ENCODE data around the gene CCDC159. TPM values are rescaled to one million over a fixed set of nuclear protein-coding genes. Genes with fewer than 3 reads are reported as not detected.

Gene CCDC159
- total and polyA plus RNA-seq, 2 of the 13 experiments (the other 11 are each of a cell fraction or from before 2014, with no cell fraction given): 1.7 to 6.3 TPM

GRCh38 chr19:11390359-11390758 lies 44.0 kb downstream of the CCDC159 start:
- Histone ChIP-seq H3K27me3 (ENCODE audit: control insufficient read depth in 1 of 2, insufficient read depth in 2 of 2, low read length in 2 of 2) (no peaks in the 10 kb centered on the region), H3K4me2 (ENCODE audit: low read depth, low read length) (no peak overlapping the region), H3K79me2 (ENCODE audit: insufficient read depth, low read length) (no peaks in the 10 kb centered on the region), H2AFZ (ENCODE audit: low read length) (no peak overlapping the region), H3K27ac (ENCODE audit: extremely low read length, insufficient read depth, low read length) (no peak overlapping the region), H3K4me3 (replicated peaks in 1 of 3; ENCODE audit: insufficient read depth in 1 of 3, low read depth in 2 of 3, low read length in 3 of 3) (no peak overlapping the region), H3K4me1 (ENCODE audit: insufficient read depth, low read length) (peaks cover 26% of the 10 kb centered on the region), H3K9ac (ENCODE audit: insufficient read depth, low read depth, low read length) (no peak overlapping the region), H3K36me3 (replicated peaks in 1 of 2; ENCODE audit: control insufficient read depth in 1 of 2, insufficient read depth in 2 of 2, low read length in 2 of 2) (no peaks in the 10 kb centered on the region), H4K20me1 (ENCODE audit: insufficient read depth, low read length) (no peaks in the 10 kb centered on the region), H3K9me3 (ENCODE audit: low read length) (no peaks in the 10 kb centered on the region)
- no peak for DNase-seq (ENCODE audit: low spot score)
- 58% methylated on average over 2 of the region's 2 CpGs for WGBS (ENCODE audit: low lambda C conversion rate)
- intact Hi-C loops (cut with micrococcal nuclease; ENCODE audit: unreplicated experiment): no loop called here
- CTCF ChIA-PET (ENCODE audit: low intra/inter-chr PET ratio, low total read pairs): no interaction called here
- no peak for ATAC-seq
- TF ChIP-seq NFYB (CRISPR knock-in tag; IDR thresholded peaks at IDR 0.05) (peak; percentile 49; the same call in 1 of the 2 replicates), MTA1 (CRISPR knock-in tag; IDR thresholded peaks at IDR 0.05; ENCODE audit: borderline replicate concordance) (no peak)
- POLR2A ChIA-PET: interaction anchor here (1.2 to 1.4 kb wide), 2 partner anchors 9 to 15 kb away, joined by 3 to 6 read pairs; no protein-coding TSS in a partner anchor
- in situ Hi-C loops (cut with HindIII; ENCODE audit: extremely low pct_ligation_motif_present, low pct_unique_long_range_greater_than_20kb): no loop called here
- no peak for FAIRE-seq
- no TSS peak for BruUV-seq (replicated peaks)

GRCh38 chr19:11390933-11391680 lies 44.8 kb downstream of the CCDC159 start:
- no TSS peak for BruUV-seq (replicated peaks)
- no peaks in the 10 kb centered on the region for H3K79me2 ChIP-seq (ENCODE audit: insufficient read depth, low read length)
- no peak overlapping the region for H3K9ac ChIP-seq (ENCODE audit: insufficient read depth, low read depth, low read length)
- no peaks in the 10 kb centered on the region for H3K27me3 ChIP-seq (ENCODE audit: control insufficient read depth in 1 of 2, insufficient read depth in 2 of 2, low read length in 2 of 2)
- H3K27ac ChIP-seq (ENCODE audit: extremely low read length, insufficient read depth, low read length): no peak overlapping the region
- ATAC-seq: no peak
- H3K9me3 ChIP-seq (ENCODE audit: low read length): no peaks in the 10 kb centered on the region
- H2AFZ ChIP-seq (ENCODE audit: low read length): no peak overlapping the region
- H4K20me1 ChIP-seq (ENCODE audit: insufficient read depth, low read length): no peaks in the 10 kb centered on the region
- no peak overlapping the region for H3K4me2 ChIP-seq (ENCODE audit: low read depth, low read length)
- POLR2A ChIA-PET: interaction anchor here (1.2 to 1.4 kb wide), 2 partner anchors 10 to 16 kb away, joined by 3 to 6 read pairs; no protein-coding TSS in a partner anchor
- in situ Hi-C loops (cut with HindIII; ENCODE audit: extremely low pct_ligation_motif_present, low pct_unique_long_range_greater_than_20kb): no loop called here
- intact Hi-C loops (cut with micrococcal nuclease; ENCODE audit: unreplicated experiment): no loop called here
- DNase-seq (ENCODE audit: low spot score): no peak
- no peak overlapping the region for H3K4me3 ChIP-seq (replicated peaks in 1 of 3; ENCODE audit: insufficient read depth in 1 of 3, low read depth in 2 of 3, low read length in 3 of 3)
- CTCF ChIA-PET (ENCODE audit: low intra/inter-chr PET ratio, low total read pairs): no interaction called here
- no peaks in the 10 kb centered on the region for H3K36me3 ChIP-seq (replicated peaks in 1 of 2; ENCODE audit: control insufficient read depth in 1 of 2, insufficient read depth in 2 of 2, low read length in 2 of 2)
- TF ChIP-seq ZNF329 (CRISPR knock-in tag; IDR thresholded peaks at IDR 0.05; ENCODE audit: low read depth): peak; percentile 98
- peak; percentile 95; the same call in 1 of the 2 replicates for TF ChIP-seq ZNF383 (CRISPR knock-in tag; IDR thresholded peaks at IDR 0.05; ENCODE audit: borderline replicate concordance)
- no peak for TF ChIP-seq ZNF768 (CRISPR knock-in tag; IDR thresholded peaks at IDR 0.05)
- TF ChIP-seq PRDM15 (CRISPR knock-in tag; IDR thresholded peaks at IDR 0.05): peak; percentile 96
- TF ChIP-seq, protein P1, sequence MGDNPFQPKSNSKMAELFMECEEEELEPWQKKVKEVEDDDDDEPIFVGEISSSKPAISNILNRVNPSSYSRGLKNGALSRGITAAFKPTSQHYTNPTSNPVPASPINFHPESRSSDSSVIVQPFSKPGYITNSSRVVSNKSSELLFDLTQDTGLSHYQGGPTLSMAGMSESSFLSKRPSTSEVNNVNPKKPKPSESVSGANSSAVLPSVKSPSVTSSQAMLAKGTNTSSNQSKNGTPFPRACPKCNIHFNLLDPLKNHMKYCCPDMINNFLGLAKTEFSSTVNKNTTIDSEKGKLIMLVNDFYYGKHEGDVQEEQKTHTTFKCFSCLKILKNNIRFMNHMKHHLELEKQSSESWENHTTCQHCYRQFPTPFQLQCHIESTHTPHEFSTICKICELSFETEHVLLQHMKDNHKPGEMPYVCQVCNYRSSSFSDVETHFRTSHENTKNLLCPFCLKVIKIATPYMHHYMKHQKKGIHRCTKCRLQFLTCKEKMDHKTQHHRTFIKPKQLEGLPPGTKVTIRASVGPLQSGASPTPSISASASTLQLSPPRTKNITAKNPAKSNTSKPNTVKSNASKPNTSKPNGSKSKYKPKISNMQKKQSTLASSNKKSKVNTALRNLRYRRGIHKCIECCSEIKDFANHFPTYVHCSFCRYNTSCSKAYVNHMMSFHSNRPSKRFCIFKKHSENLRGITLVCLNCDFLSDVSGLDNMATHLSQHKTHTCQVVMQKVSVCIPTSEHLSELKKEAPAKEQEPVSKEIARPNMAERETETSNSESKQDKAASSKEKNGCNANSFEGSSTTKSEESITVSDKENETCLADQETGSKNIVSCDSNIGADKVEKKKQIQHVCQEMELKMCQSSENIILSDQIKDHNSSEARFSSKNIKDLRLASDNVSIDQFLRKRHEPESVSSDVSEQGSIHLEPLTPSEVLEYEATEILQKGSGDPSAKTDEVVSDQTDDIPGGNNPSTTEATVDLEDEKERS (CRISPR knock-in tag; IDR thresholded peaks at IDR 0.05): no peak
- no peak for FAIRE-seq
- peaks cover 26% of the 10 kb centered on the region for H3K4me1 ChIP-seq (ENCODE audit: insufficient read depth, low read length)
- WGBS (ENCODE audit: low lambda C conversion rate): 33% methylated on average over 4 of the region's 4 CpGs
